Upper lobe of right lung (tissue), 1 donor: ENCODE measurements around the gene ASAP2. TPM values are rescaled to one million over a fixed set of nuclear protein-coding genes. Genes with fewer than 3 reads are reported as not detected.

Source experiments
- ATAC-seq: fragments of 200-7000 bp; cut with Tn5 transposase; one replicate; pipeline ENCODE4 v1.9.1; 2020; ENCODE audit warnings: mild to moderate bottlenecking, moderate library complexity
- DNase-seq: peaks from one replicate; pipeline ENCODE4 v3.0.0-alpha.2; 2020
- H3K27ac ChIP-seq: fragments of 200-600 bp; one replicate; pipeline ENCODE4 v1.8.0; 2022
- H3K27me3 ChIP-seq: fragments of 200-600 bp; one replicate; pipeline ENCODE4 v1.8.0; 2022; ENCODE audit warnings: mild to moderate bottlenecking
- H3K36me3 ChIP-seq: fragments of 200-600 bp; one replicate; pipeline ENCODE4 v1.8.0; 2022
- H3K4me1 ChIP-seq: fragments of 200-600 bp; one replicate; pipeline ENCODE4 v1.8.0; 2022
- H3K4me3 ChIP-seq: fragments of 200-600 bp; one replicate; pipeline ENCODE4 v1.8.0; 2022; ENCODE audit warnings: mild to moderate bottlenecking
- H3K9me3 ChIP-seq: fragments of 200-600 bp; one replicate; pipeline ENCODE4 v1.8.0; 2022
- CTCF ChIP-seq: fragments of 200-600 bp; IDR thresholded peaks from one replicate; pipeline ENCODE4 v1.8.0; 2022; ENCODE audit warnings: antibody characterized with exemption
- intact Hi-C: fragments of 100-400 bp; cut with DNase I; formaldehyde crosslinking; loops from one replicate; pipeline ENCODE4 v1.11.0; 2022
- total RNA-seq: library from RNA; stranded (reverse); fragmentation: NEBNext Ultra II Directional; extraction: Animal tissue kit (Norgen Biotek cat#: 25700); gene quantifications from one replicate; pipeline ENCODE4 v1.2.1, GENCODE V29; 2021
- donor health status: DM: no; HTN: yes; CAD: no; lungs with severe emphysema.

The ASAP2 gene
- total RNA-seq, 1 donor from 2014 or later = 30.9 TPM

GRCh38 chr2:9318461-9319337 lies 112.1 kb downstream of the ASAP2 start:
- Histone ChIP-seq H3K9me3 (no peaks in the 10 kb centered on the region), H3K36me3 (peaks cover 7% of the 10 kb centered on the region), H3K4me3 (no peak overlapping the region), H3K4me1 (no peaks in the 10 kb centered on the region), H3K27me3 (no peaks in the 10 kb centered on the region), H3K27ac (peak overlapping the region; percentile 14)
- intact Hi-C loops = no loop called here
- peak; percentile 45 for ATAC-seq
- TF ChIP-seq CTCF = no peak
- no peak for DNase-seq

GRCh38 chr2:9319338-9319715 lies 112.7 kb downstream of the ASAP2 start:
- Histone ChIP-seq H3K27ac (peak overlapping the region; percentile 14), H3K9me3 (no peaks in the 10 kb centered on the region), H3K36me3 (peaks cover 7% of the 10 kb centered on the region), H3K4me3 (no peak overlapping the region), H3K4me1 (no peaks in the 10 kb centered on the region), H3K27me3 (no peaks in the 10 kb centered on the region)
- TF ChIP-seq CTCF = no peak
- intact Hi-C loops = no loop called here
- no peak for DNase-seq
- peak; percentile 18 for ATAC-seq

- Histone ChIP-seq H3K36me3 (peaks cover 7% of the 10 kb centered on the region), H3K4me3 (no peak overlapping the region), H3K27ac (no peak overlapping the region), H3K27me3 (no peaks in the 10 kb centered on the region), H3K9me3 (no peaks in the 10 kb centered on the region), H3K4me1 (no peaks in the 10 kb centered on the region)
- DNase-seq (no peak), ATAC-seq (no peak)
- intact Hi-C loops = loop anchor here (10.0 kb wide), 1 partner anchor 118 kb away; the partner anchor contains the start of gene ASAP2
- no peak for TF ChIP-seq CTCF
These were observed 116.0 kb downstream of the ASAP2 start for GRCh38 chr2:9322576-9322975.

GRCh38 chr2:9325428-9325827 lies 118.8 kb downstream of the ASAP2 start:
- peaks cover 7% of the 10 kb centered on the region for H3K36me3 ChIP-seq
- intact Hi-C loops = loop anchor here (10.0 kb wide), 1 partner anchor 121 kb away; the partner anchor contains the start of gene ASAP2
- ATAC-seq (peak; percentile 16), DNase-seq (no peak)
- no peak overlapping the region for H3K4me3 ChIP-seq
- TF ChIP-seq CTCF = no peak
- H3K27me3 ChIP-seq = no peaks in the 10 kb centered on the region
- H3K27ac ChIP-seq = no peak overlapping the region
- H3K9me3 ChIP-seq = no peaks in the 10 kb centered on the region
- peaks cover 8% of the 10 kb centered on the region for H3K4me1 ChIP-seq

- TF ChIP-seq CTCF = no peak
- intact Hi-C loops = loop anchor here (10.0 kb wide), 1 partner anchor 122 kb away; the partner anchor contains the start of gene ASAP2
- peaks cover 22% of the 10 kb centered on the region for H3K4me1 ChIP-seq
- DNase-seq (no peak), ATAC-seq (no peak)
- no peaks in the 10 kb centered on the region for H3K9me3 ChIP-seq
- H3K4me3 ChIP-seq = no peak overlapping the region
- H3K27me3 ChIP-seq = no peaks in the 10 kb centered on the region
- peaks cover 7% of the 10 kb centered on the region for H3K36me3 ChIP-seq
- no peak overlapping the region for H3K27ac ChIP-seq
These were observed 120.4 kb downstream of the ASAP2 start for GRCh38 chr2:9326975-9327374.
